ENCODE measurements around the gene DDIT4L.
"Not testable (repeated sequence)": the region's sequence is repeated elsewhere in the genome, so short reads cannot be mapped to it uniquely, and the experiment has no call there.

Gene DDIT4L, protein sequence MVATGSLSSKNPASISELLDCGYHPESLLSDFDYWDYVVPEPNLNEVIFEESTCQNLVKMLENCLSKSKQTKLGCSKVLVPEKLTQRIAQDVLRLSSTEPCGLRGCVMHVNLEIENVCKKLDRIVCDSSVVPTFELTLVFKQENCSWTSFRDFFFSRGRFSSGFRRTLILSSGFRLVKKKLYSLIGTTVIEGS

GRCh38 chr4:100189820-100190642 lies at the start of gene DDIT4L:
TSS of gene DDIT4L (minus strand) at chr4:100190468. CDS start at chr4:100189983, 485 bp downstream.
- DNase-seq: no peak

DNA sequence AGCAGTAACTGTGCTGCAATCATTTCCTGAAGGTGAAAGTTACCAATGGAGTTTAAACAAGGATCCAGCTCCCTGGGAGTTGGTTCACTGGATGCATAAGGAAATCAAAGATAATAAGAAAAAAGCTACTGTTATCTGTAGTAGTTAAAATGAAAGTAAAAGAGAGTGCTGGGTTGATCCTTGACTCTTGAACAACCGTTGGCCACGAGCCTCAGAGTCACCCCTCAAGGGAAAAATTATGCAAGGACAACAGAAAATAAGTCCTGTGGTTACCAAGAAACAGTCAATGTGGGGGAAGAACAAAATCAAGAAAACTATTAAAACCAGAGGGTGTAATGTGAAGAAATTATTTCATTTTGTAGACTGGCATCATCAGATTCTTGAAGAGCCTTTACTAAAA lies 49.7 kb upstream of the DDIT4L start:
- no peak for DNase-seq

DNA sequence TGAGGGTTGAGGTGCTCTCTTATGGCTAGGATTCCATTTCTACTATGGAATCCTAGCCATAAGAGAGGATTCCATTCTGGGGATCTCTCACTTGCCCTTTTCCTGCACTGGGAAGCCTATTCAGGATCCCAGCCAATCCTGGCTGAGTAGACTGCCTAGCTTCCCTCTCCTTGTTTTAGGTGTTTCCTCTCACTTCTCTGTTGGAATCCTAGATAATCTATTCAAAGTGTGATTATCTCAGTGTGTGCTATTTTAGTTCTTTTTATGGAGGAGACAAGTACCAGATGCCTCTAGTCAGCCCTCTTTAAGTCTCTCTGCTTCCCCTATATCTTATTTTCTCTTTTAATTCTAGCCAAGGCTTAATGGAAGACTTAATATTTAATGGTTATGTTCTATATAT lies 34.5 kb upstream of the DDIT4L start:
- no peak for DNase-seq

- DNase-seq: no peak
These were observed 33.9 kb upstream of the DDIT4L start for GRCh38 chr4:100224160-100224559.

GRCh38 chr4:100208964-100209363 lies 18.7 kb upstream of the DDIT4L start:
- DNase-seq: no peak

GRCh38 chr4:100208459-100208858 lies 18.2 kb upstream of the DDIT4L start:
- no peak for DNase-seq

DNA sequence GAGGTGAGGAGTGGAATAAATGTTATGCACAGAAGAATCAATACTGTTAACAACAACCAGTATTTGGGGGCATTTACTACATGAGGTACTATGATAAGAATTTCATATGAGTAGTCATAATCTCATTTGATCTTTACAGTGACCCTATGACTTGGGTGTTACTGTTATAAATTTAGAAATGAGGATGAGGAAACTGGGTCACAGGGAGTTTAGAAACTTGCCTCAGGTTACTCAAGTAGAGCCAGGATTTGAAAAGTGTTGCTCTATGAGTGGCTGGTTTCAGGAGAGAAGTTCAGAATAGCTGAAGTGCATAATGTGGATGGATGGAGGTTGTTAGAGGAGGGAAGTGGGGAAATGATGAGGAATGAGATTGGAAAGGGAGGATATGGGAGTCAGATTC lies 16.6 kb upstream of the DDIT4L start:
- DNase-seq: no peak

DNA sequence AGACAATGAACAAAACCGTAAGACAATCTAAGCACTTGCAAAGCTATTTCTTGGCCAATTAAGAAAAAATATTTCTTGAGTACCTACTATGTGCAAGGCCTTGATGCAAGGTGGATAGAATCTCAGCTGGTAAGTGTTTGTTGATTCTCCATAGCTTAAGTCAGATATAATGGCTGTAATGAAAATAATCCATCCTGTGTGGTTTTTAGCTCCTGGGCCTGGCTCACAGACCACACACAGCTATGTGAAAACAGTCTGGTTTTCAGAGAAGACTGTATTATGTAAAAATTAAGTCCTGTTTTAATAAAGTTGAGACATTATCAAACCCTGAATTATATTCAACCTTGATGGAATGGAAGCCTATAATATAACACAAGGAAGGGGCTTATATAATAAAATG lies 7.8 kb upstream of the DDIT4L start:
- DNase-seq: no peak

- not testable (repeated sequence) for DNase-seq
These were observed 6.3 kb upstream of the DDIT4L start for GRCh38 chr4:100196388-100197071.

GRCh38 chr4:100190643-100191600 lies 654 bp upstream of the DDIT4L start:
- no peak for DNase-seq

GRCh38 chr4:100188829-100189228 lies 1.4 kb downstream of the DDIT4L start:
- no peak for DNase-seq

DNA sequence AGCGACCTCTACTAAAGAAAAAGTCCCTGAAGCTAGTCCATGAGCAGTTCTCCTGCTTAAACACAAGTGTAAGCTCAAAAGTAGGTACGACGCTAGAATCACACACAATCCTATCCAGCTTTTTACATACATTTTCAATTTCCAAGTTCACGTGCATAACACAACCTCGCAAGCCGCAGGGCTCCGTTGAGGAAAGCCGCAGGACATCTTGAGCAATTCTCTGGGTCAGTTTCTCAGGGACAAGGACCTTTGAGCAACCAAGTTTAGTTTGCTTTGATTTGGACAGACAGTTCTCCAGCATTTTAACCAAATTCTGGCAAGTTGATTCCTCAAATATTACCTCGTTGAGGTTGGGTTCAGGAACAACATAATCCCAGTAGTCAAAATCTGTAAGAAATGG lies 2.5 kb downstream of the DDIT4L start:
- no peak for DNase-seq

GRCh38 chr4:100184787-100185186 lies 5.5 kb downstream of the DDIT4L start:
- no peak for DNase-seq

GRCh38 chr4:100177855-100178254 lies 12.4 kb downstream of the DDIT4L start:
- no peak for DNase-seq

DNA sequence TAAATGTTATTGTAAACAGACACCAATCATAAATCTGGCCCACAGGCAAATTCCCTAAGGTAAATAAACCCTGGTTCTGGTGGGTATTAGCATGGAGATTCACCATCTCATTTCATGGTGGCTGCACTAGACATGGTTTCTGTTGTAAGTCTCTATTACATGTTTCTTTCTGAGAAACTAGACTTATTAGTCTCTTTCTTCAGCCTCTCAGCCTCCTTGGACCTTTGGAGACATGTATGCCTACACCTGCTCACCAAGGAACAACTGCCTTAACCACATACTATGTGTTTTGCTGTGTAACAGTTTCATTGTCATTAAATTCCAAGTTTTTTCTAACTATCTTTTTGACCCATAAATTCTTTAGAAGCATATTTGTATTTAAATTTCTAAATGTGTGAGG lies 13.1 kb downstream of the DDIT4L start:
- no peak for DNase-seq

GRCh38 chr4:100175858-100176257 lies 14.4 kb downstream of the DDIT4L start:
- no peak for DNase-seq

GRCh38 chr4:100174985-100175383 lies 15.3 kb downstream of the DDIT4L start:
- no peak for DNase-seq

DNA sequence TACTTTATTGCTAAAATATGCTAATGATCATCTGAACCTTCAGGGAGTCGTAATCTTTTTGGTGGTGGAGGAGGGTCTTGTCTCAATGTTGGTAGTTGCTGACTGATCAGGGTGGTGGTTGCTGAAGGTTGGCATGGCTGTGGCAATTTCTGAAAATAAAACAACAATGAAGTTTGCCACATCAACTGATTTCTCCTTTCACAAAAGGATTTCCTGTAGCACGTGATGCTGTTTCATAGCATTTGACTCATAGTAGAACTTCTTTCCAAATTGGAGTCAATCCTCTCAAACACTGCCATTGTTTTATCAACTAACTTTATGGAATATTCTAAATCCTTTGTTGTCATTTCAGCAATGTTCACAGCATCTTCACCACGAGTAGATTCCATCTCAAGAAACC lies 19.3 kb downstream of the DDIT4L start:
- no peak for DNase-seq

DNA sequence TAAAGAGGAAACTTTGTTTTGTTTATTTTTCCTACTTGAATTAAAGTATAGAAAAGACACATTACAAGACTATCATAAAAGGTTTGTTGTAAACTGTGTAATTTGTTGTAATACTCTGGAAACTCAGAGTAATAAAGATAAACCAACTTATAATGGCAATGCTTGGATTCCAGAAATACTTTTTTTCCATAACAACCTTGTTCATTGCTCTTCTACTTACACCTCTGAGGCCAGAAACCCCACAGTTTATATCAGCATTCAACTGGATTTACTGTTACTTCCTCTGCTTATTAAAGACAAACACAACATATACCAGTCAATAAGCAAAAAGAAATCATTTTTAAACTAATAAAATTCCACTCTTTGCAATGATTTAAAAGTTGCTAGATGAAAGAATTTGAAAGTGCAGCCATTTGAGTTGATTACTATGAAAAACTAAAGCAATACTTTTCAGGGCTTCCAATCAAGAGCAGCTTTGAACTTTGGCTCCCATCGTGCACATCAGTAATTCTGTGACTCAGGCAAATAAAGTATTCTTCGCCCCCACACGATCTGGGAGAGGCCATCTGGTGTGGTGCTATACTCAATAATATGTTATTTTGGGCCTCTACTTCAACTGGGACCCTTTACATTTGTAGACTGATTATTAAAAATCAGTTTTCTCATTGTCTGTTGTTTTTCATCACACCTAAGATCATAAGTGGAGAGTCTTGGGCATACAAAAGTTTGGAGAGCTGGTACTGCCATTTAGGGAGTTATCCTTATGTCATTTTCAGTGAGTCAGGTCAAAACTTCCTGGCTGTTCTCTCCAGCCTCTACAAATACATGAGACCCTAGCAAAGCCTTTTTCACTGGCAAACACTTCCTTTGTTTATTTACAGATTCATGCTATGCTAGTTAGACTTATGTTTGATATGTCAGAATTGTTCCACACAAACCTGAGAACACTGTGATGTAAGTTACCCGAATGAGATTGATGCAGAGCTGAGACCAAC lies 20.5 kb downstream of the DDIT4L start:
- DNase-seq: no peak

GRCh38 chr4:100168521-100168920 lies 21.7 kb downstream of the DDIT4L start:
- DNase-seq: no peak

- no peak for DNase-seq
These were observed 23.8 kb downstream of the DDIT4L start for GRCh38 chr4:100166297-100167039.

Measured in NCI-H2029 treated with DMSO at 0.1 percent for 48 hours (cell line).